OCI-LY1 (cell line): ENCODE results near the gene PACSIN1.

Experiments used
- H2AFZ ChIP-seq: fragments of 200-600 bp; sonication (generic), shearing (Covaris generic); 2 replicates; pipeline ENCODE4 v1.6.0; 2014; ENCODE audit warnings: antibody characterized with exemption, mild to moderate bottlenecking, low read length
- H3F3A ChIP-seq: fragments of 200-600 bp; sonication (generic), shearing (Covaris generic); 2 replicates; pipeline ENCODE4 v1.6.0; 2014; ENCODE audit warnings: mild to moderate bottlenecking, antibody characterized with exemption, low read length, moderate library complexity; ENCODE audit not compliant: insufficient read depth
- H3K27ac ChIP-seq: fragments of 200-600 bp; sonication (generic); 2 replicates; pipeline ENCODE4 v1.5.1; 2014; ENCODE audit warnings: low read length, mixed run types, mild to moderate bottlenecking, low read depth; ENCODE audit not compliant: poor library complexity, severe bottlenecking
- H3K27me3 ChIP-seq: fragments of 200-600 bp; sonication (generic); 2 replicates; pipeline ENCODE4 v1.6.0; 2014; ENCODE audit warnings: antibody characterized with exemption, mild to moderate bottlenecking, low read length, moderate library complexity; ENCODE audit not compliant: insufficient read depth
- H3K36me3 ChIP-seq: fragments of 200-600 bp; sonication (generic); 2 replicates; pipeline ENCODE4 v1.6.1; 2014; ENCODE audit warnings: mild to moderate bottlenecking, antibody characterized with exemption, low read length, moderate library complexity, mixed read lengths; ENCODE audit not compliant: insufficient read depth
- H3K4me1 ChIP-seq: fragments of 200-600 bp; sonication (generic); 2 replicates; pipeline ENCODE4 v1.5.1; 2014; ENCODE audit warnings: mild to moderate bottlenecking, low read length, moderate library complexity; ENCODE audit not compliant: insufficient read depth, severe bottlenecking
- H3K4me2 ChIP-seq: fragments of 200-600 bp; sonication (generic), shearing (Covaris generic); 2 replicates; pipeline ENCODE4 v1.6.1; 2014; ENCODE audit warnings: low read length
- H3K4me3 ChIP-seq: fragments of 200-600 bp; sonication (generic); 2 replicates; pipeline ENCODE4 v1.5.1; 2014; ENCODE audit warnings: low read length, low read depth, mild to moderate bottlenecking, mixed read lengths; ENCODE audit not compliant: poor library complexity, severe bottlenecking
- H3K79me2 ChIP-seq: fragments of 200-600 bp; shearing (Covaris generic); 2 replicates; pipeline ENCODE4 v1.6.1; 2016; ENCODE audit warnings: mixed run types, low read length, mixed read lengths; ENCODE audit not compliant: insufficient read depth
- H3K9ac ChIP-seq: fragments of 200-600 bp; sonication (generic), shearing (Covaris generic); 2 replicates; pipeline ENCODE4 v1.6.1; 2014; ENCODE audit warnings: mild to moderate bottlenecking, low read length, mixed read lengths
- H3K9me2 ChIP-seq: fragments of 200-600 bp; sonication (generic), shearing (Covaris generic); 2 replicates; pipeline ENCODE4 v1.6.1; 2014; ENCODE audit warnings: low read depth, mild to moderate bottlenecking, low read length, mixed read lengths
- H3K9me3 ChIP-seq: fragments of 200-600 bp; shearing (Covaris generic); 2 replicates; pipeline ENCODE4 v1.6.1; 2014; ENCODE audit warnings: low read length, mixed read lengths
- H4K20me1 ChIP-seq: fragments of 200-600 bp; sonication (generic), shearing (Covaris generic); 2 replicates; pipeline ENCODE4 v1.6.0; 2016; ENCODE audit warnings: mild to moderate bottlenecking, low read length; ENCODE audit not compliant: insufficient read depth
- EZH2 ChIP-seq: fragments of 200-600 bp; sonication (generic), shearing (Covaris generic); IDR thresholded peaks from 2 replicates; pipeline ENCODE4 v1.8.0; 2017; ENCODE audit warnings: borderline replicate concordance, mixed run types, mild to moderate bottlenecking, antibody characterized with exemption, low read length, moderate library complexity, mixed read lengths
- TF ChIP-seq, protein P1 (sequence below): fragments of 200-600 bp; sonication (generic), shearing (Covaris generic); IDR thresholded peaks from 2 replicates; pipeline ENCODE4 v1.5.1; 2017; ENCODE audit warnings: mild to moderate bottlenecking, antibody characterized with exemption, low read length, moderate library complexity, mixed read lengths

The PACSIN1 gene

DNA sequence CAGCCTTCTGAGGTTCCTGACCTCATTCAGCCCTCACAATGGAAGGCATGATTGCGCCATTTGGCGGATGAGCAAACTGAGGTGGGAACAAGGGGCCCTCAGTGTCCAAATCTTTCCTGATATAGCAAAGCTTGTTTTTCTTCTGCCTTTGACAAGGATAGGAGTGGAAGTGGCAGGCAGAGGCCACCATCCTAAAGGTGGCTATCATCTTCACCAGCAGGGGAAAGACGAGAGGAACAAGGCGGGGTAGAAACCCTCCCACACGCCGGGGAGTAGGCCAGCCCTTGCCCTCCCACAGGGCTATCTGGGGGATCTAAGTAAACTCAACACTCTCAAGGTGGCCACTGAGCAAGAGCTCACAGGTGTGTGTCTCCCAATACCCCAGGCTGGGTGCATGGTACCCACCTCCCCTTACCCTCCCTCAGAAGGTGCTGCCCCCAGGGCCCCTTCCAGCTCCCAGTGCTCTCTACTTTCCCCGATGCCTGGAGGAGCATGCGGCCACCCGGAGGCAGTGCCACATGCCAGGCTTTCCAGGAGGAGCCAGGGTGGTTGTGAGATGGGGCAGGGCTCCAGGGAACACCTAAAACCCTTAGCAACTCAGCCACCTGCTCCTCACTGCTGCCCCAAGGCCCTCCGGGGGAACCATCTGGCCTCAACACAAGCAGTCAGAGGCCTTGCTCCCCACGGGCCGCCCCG is 79.0 kb downstream of the PACSIN1 start:
- no peak overlapping the region for H3K4me3 ChIP-seq
- no peaks in the 10 kb centered on the region; the same call in 1 of the 2 replicates for H3K27me3 ChIP-seq
- H3K9me3 ChIP-seq, result no peaks in the 10 kb centered on the region
- no peak overlapping the region for H2AFZ ChIP-seq
- H4K20me1 ChIP-seq, result no peaks in the 10 kb centered on the region
- H3K4me2 ChIP-seq, result no peak overlapping the region
- no peaks in the 10 kb centered on the region for H3K4me1 ChIP-seq
- no peak overlapping the region for H3K9ac ChIP-seq
- TF ChIP-seq, protein P1, sequence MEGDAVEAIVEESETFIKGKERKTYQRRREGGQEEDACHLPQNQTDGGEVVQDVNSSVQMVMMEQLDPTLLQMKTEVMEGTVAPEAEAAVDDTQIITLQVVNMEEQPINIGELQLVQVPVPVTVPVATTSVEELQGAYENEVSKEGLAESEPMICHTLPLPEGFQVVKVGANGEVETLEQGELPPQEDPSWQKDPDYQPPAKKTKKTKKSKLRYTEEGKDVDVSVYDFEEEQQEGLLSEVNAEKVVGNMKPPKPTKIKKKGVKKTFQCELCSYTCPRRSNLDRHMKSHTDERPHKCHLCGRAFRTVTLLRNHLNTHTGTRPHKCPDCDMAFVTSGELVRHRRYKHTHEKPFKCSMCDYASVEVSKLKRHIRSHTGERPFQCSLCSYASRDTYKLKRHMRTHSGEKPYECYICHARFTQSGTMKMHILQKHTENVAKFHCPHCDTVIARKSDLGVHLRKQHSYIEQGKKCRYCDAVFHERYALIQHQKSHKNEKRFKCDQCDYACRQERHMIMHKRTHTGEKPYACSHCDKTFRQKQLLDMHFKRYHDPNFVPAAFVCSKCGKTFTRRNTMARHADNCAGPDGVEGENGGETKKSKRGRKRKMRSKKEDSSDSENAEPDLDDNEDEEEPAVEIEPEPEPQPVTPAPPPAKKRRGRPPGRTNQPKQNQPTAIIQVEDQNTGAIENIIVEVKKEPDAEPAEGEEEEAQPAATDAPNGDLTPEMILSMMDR, result no peak
- H3K27ac ChIP-seq, result no peak overlapping the region
- no peaks in the 10 kb centered on the region for H3K9me2 ChIP-seq
- H3K36me3 ChIP-seq, result no peaks in the 10 kb centered on the region
- no peaks in the 10 kb centered on the region for H3K79me2 ChIP-seq
- no peaks in the 10 kb centered on the region for H3F3A ChIP-seq

DNA sequence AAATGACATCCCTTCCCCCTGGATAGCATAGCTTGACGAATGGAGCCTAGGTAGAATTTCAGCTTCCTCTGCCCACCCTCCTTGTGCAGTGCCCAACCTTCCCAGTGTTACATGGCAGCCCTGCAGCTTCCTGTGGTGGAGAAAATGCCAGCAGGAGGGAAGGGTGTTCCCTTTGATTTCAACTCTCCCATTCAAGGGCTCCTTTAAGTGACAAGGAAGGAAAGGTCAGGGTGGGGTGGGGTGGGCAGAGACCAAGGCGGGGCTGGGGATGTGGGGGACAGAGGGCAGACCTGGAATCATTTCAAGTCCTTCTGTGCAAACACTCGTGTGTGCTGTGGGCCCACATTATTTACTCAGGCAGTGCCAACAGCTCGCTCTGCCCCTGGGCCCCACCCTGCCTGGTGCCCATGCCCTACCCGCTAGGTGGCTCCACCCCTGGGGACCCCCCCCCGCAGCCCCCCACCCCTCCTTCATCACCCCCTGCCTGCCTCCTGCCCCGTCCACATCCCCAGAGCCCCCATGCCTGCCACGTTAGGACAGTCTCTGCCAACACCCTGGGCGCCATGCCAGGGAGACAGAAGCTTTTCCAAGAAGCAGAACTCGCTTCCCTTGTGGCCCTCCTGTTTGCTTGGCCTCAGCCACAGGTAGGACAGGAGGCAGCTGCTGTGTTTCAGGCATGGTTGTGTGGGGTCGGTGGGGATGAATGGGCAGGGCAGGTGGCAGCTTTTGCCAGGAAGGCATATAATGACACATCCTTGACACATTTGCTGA is 80.9 kb downstream of the PACSIN1 start:
- H3K36me3 ChIP-seq, result no peaks in the 10 kb centered on the region
- no peak overlapping the region for H3K4me2 ChIP-seq
- no peaks in the 10 kb centered on the region for H3K9me3 ChIP-seq
- no peaks in the 10 kb centered on the region for H3K79me2 ChIP-seq
- H3K9me2 ChIP-seq, result no peaks in the 10 kb centered on the region
- TF ChIP-seq, protein P1, result no peak
- no peak for TF ChIP-seq EZH2
- no peaks in the 10 kb centered on the region for H3F3A ChIP-seq
- H3K27ac ChIP-seq, result no peak overlapping the region
- H3K9ac ChIP-seq, result no peak overlapping the region
- H3K4me1 ChIP-seq, result no peaks in the 10 kb centered on the region
- no peak overlapping the region for H2AFZ ChIP-seq
- H3K27me3 ChIP-seq, result no peaks in the 10 kb centered on the region; the same call in 1 of the 2 replicates
- no peaks in the 10 kb centered on the region for H4K20me1 ChIP-seq
- H3K4me3 ChIP-seq, result no peak overlapping the region

DNA sequence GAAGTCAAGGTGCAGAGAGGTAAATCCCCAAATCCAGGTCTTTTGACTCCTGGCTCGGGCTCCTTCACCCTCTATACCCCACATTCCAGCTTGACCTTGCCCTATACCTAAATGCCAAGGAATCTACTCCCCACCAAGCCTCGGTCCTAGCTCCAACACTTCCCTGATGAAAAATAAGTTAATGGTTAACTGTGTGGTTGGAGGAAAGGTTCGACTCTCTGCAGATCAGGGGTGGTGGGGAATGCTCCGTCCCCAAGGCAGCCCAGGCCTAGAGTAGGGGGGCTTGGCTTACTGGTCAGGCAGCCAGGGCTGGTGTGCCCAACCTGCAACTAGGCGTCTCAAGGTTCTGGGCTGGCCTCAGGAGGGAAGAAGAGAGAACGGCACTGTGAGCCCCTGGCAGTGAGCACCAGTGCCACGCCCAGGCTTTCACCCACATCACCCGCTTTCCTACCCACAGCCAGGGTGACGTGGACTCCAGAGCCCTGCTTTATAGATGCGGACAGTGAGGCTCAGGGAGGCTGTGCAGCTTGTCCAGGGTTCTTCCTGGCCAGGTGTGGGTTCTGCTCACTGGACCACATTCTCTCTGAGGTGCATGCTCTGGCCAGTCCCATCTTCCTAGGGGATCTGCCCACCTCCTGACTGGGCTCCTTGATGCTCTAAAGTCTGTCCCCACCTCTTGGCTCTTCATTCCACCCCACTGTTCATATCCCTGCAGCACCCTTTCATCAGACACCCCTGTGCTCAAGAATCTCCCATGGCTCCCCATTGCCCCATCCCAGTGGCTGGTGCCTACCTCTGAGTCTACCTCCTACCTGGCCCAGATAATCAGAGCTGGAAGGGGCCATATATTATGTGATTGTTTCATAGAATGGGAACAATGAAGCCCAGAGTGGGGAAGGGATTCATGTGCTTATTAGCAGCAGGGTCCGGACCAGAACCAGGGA is 82.1 kb downstream of the PACSIN1 start:
- no peak overlapping the region for H3K27ac ChIP-seq
- H3K4me3 ChIP-seq, result no peak overlapping the region
- H3K4me2 ChIP-seq, result no peak overlapping the region
- no peaks in the 10 kb centered on the region for H3K9me2 ChIP-seq
- no peaks in the 10 kb centered on the region for H3K4me1 ChIP-seq
- no peak overlapping the region for H2AFZ ChIP-seq
- H3F3A ChIP-seq, result no peaks in the 10 kb centered on the region
- TF ChIP-seq, protein P1, result no peak
- TF ChIP-seq EZH2, result no peak
- no peaks in the 10 kb centered on the region for H3K36me3 ChIP-seq
- H3K9me3 ChIP-seq, result no peaks in the 10 kb centered on the region
- no peak overlapping the region for H3K9ac ChIP-seq
- H3K79me2 ChIP-seq, result no peaks in the 10 kb centered on the region
- no peaks in the 10 kb centered on the region for H4K20me1 ChIP-seq
- no peaks in the 10 kb centered on the region; the same call in 1 of the 2 replicates for H3K27me3 ChIP-seq
